ENCODE measurements around the gene KRTAP5-4.

KRTAP5-4 gene

DNA sequence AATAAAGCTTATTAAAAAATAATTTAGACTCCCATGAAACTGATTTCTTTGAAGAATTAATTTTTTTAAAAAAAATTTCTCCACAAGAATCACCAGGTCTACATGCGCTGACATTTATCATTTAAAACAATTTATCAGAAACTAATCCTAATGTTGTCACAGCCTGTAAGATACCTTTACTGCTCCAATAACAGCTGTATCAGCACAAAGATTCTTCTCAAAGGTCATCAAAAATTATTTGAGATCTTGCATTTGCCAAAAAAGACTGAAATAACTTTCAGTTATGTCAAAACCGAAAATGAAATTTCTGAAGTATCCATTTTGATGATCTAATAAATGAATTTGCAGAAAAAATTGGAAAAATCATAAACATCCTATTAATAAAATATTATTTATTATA lies 15.7 kb upstream of the KRTAP5-4 start:
- H3K36me3 ChIP-seq (ENCODE audit: control insufficient read depth in 1 of 2, insufficient read depth in 2 of 2, low read length in 2 of 2), result no peaks in the 10 kb centered on the region

DNA sequence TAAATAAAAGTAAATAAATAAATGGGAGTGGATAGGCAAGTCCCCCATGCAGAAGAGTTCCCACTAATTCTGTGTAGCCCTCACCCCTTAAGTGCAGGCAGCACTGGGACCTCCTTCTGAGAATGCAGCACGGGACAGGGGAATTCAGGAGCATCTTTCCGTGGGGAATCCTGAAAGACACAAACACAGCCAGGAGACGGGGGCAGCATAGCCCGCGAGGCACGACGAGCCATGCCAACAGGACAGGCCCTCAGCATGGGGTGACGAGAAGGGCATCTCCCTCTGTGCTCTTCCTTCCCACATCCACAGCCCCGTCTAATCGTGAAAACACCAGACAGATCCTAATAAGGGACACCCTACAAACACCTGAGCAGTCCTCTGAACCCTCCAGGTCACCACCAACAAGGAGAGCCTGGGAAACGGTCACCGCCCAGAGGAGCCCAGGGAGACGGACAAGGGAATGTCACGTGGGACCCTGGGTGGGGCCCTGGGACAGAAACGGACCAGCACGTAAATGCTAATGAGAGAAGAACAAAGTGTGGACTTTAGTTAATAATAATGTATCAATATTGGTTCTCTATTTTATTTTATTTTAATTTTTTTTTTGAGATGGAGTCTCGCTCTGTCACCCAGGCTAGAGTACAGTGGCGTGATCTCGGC lies 14.5 kb upstream of the KRTAP5-4 start:
- peaks cover 3 to 11% of the 10 kb centered on the region in 2 donors for H3K27me3 ChIP-seq (ENCODE audit: control insufficient read depth in 1 of 2, insufficient read depth in 2 of 2, low read length in 2 of 2)
- no peaks in the 10 kb centered on the region for H3K36me3 ChIP-seq (ENCODE audit: control insufficient read depth in 1 of 2, insufficient read depth in 2 of 2, low read length in 2 of 2)
- no peak overlapping the region for H3K27ac ChIP-seq (ENCODE audit: low read depth, low read length)
- peaks cover 8 to 11% of the 10 kb centered on the region in 2 donors for H3K4me1 ChIP-seq (ENCODE audit: control insufficient read depth in 1 of 2, insufficient read depth in 2 of 2, low read length in 2 of 2)
- no peak overlapping the region for H3K4me3 ChIP-seq (ENCODE audit: low read depth in 1 of 2, low read length in 2 of 2)
- H3K9ac ChIP-seq (ENCODE audit: low read depth in 1 of 2, low read length in 2 of 2), result no peak overlapping the region
- no peaks in the 10 kb centered on the region for H3K9me3 ChIP-seq (ENCODE audit: control insufficient read depth in 1 of 2, low read length in 2 of 2)

More for the DNA sequence above, 15.7 kb upstream of the KRTAP5-4 start:
- Histone ChIP-seq H3K27me3 (ENCODE audit: control insufficient read depth in 1 of 2, insufficient read depth in 2 of 2, low read length in 2 of 2) (peaks cover 3 to 4% of the 10 kb centered on the region in 2 donors), H3K9me3 (ENCODE audit: control insufficient read depth in 1 of 2, low read length in 2 of 2) (no peaks in the 10 kb centered on the region), H3K9ac (ENCODE audit: low read depth in 1 of 2, low read length in 2 of 2) (no peak overlapping the region), H3K4me3 (ENCODE audit: low read depth in 1 of 2, low read length in 2 of 2) (no peak overlapping the region), H3K4me1 (ENCODE audit: control insufficient read depth in 1 of 2, insufficient read depth in 2 of 2, low read length in 2 of 2) (peaks cover 8 to 11% of the 10 kb centered on the region in 2 donors), H3K27ac (ENCODE audit: low read depth, low read length) (no peak overlapping the region)

DNA sequence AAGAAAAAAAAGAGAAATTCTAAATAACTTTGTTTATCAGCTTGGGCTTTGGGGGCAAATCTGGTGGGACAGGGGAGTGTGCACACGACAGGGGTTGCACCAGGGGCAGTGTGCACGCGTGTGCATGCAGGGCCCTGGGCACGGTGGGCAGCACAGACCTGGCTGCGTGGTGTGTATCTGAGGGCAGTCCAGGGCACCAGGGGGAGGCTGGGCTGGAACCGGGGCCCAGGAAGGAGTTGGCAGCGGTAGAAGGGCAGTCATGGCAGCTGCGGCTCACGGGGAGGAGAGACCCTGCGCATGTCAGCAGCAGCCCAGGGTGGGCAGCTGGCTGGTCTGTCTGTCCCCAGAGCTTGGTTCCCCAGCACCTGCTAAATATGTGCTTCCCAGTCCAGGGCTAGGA lies 11.9 kb upstream of the KRTAP5-4 start:
- H3K27ac ChIP-seq (ENCODE audit: low read depth, low read length), result no peak overlapping the region
- peaks cover under 1 to 1% of the 10 kb centered on the region in 2 donors for H3K4me1 ChIP-seq (ENCODE audit: control insufficient read depth in 1 of 2, insufficient read depth in 2 of 2, low read length in 2 of 2)
- peaks cover 3 to 24% of the 10 kb centered on the region in 2 donors for H3K27me3 ChIP-seq (ENCODE audit: control insufficient read depth in 1 of 2, insufficient read depth in 2 of 2, low read length in 2 of 2)

DNA sequence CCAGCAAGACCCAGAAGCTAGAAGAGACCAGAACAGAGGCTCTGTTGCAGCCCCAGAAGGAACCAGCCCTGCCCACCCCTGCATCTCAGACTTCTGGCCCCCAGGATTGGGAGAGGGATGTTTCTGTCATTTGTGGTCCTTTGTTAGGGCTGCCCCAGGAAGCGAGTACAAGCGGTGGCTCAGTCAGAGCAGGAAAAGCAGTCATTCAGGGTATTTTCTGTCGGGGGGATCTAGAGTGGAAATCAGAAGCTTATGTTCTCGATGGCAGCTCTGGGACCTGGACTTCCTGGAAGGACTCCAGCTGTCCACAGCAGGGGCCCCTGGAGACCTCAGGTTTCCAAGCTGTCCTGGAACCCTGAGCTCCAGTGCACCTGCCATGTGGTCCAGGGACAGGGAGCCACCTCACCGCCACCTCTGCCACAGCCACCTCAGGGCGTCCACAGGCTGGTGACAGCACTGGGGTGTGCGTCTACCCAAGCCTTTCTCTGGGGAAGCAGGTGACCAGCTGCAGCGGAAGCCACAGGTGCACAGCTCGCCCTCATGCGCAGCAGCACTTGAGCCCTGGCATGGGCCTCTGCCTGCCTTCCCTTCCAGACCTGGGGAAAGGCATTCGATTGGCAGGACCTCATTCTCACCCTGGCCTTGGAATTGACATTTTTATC lies 10.2 kb upstream of the KRTAP5-4 start:
- peaks cover 4 to 30% of the 10 kb centered on the region in 2 donors for H3K27me3 ChIP-seq (ENCODE audit: control insufficient read depth in 1 of 2, insufficient read depth in 2 of 2, low read length in 2 of 2)
- no peaks in the 10 kb centered on the region for H3K9me3 ChIP-seq (ENCODE audit: control insufficient read depth in 1 of 2, low read length in 2 of 2)
- H3K9ac ChIP-seq (ENCODE audit: low read depth in 1 of 2, low read length in 2 of 2), result no peak overlapping the region
- no peaks in the 10 kb centered on the region for H3K4me1 ChIP-seq (ENCODE audit: control insufficient read depth in 1 of 2, insufficient read depth in 2 of 2, low read length in 2 of 2)
- H3K4me3 ChIP-seq (ENCODE audit: low read depth in 1 of 2, low read length in 2 of 2), result no peak overlapping the region
- H3K36me3 ChIP-seq (ENCODE audit: control insufficient read depth in 1 of 2, insufficient read depth in 2 of 2, low read length in 2 of 2), result no peaks in the 10 kb centered on the region
- no peak overlapping the region for H3K27ac ChIP-seq (ENCODE audit: low read depth, low read length)

More for the DNA sequence above, 11.9 kb upstream of the KRTAP5-4 start:
- H3K36me3 ChIP-seq (ENCODE audit: control insufficient read depth in 1 of 2, insufficient read depth in 2 of 2, low read length in 2 of 2), result no peaks in the 10 kb centered on the region
- no peaks in the 10 kb centered on the region for H3K9me3 ChIP-seq (ENCODE audit: control insufficient read depth in 1 of 2, low read length in 2 of 2)
- no peak overlapping the region for H3K9ac ChIP-seq (ENCODE audit: low read depth in 1 of 2, low read length in 2 of 2)
- no peak overlapping the region for H3K4me3 ChIP-seq (ENCODE audit: low read depth in 1 of 2, low read length in 2 of 2)

DNA sequence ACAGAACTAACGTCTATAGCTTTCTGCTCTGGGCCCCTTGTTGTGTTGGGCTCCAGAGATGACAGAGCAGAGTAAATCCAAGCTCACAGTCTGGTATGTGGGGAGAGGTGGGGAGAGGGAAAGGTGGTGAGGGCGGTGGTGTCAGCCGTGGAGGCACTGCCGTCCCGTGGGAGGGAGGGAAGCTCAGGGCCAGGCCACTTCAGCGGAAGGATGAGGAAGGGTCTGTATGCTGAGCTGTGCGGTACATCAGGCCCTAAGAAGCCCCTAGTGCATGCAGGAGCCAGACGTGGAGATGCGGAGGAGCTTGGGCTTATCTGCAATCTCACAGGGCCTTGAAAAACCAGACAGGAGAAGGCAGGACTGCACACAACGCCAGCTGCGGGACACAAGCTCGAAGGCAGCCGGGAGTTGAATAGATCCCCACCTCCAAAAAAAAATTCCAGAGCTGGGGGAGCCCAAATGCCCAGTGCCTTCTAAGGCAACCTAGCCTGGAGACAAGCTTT lies 9.2 kb upstream of the KRTAP5-4 start:
- Histone ChIP-seq H3K4me3 (ENCODE audit: low read depth in 1 of 2, low read length in 2 of 2) (no peak overlapping the region), H3K27me3 (ENCODE audit: control insufficient read depth in 1 of 2, insufficient read depth in 2 of 2, low read length in 2 of 2) (peaks cover 4 to 30% of the 10 kb centered on the region in 2 donors), H3K36me3 (ENCODE audit: control insufficient read depth in 1 of 2, insufficient read depth in 2 of 2, low read length in 2 of 2) (no peaks in the 10 kb centered on the region), H3K4me1 (ENCODE audit: control insufficient read depth in 1 of 2, insufficient read depth in 2 of 2, low read length in 2 of 2) (no peaks in the 10 kb centered on the region), H3K9ac (ENCODE audit: low read depth in 1 of 2, low read length in 2 of 2) (no peak overlapping the region), H3K27ac (ENCODE audit: low read depth, low read length) (no peak overlapping the region), H3K9me3 (ENCODE audit: control insufficient read depth in 1 of 2, low read length in 2 of 2) (no peaks in the 10 kb centered on the region)

DNA sequence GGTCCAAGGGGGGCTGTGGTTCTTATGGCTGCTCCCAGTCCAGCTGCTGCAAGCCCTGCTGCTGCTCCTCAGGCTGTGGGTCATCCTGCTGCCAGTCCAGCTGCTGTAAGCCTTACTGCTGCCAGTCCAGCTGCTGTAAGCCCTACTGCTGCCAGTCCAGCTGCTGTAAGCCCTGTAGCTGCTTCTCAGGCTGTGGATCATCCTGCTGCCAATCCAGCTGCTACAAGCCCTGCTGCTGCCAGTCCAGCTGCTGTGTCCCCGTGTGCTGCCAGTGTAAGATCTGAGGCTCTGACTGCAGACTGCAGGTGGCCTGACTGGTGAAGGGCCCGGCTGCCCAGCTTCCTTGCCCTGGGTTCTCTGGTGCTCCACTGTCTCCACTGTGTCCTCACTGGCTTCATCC lies 8.3 kb upstream of the KRTAP5-4 start:
- peaks cover 4 to 30% of the 10 kb centered on the region in 2 donors for H3K27me3 ChIP-seq (ENCODE audit: control insufficient read depth in 1 of 2, insufficient read depth in 2 of 2, low read length in 2 of 2)
- H3K9me3 ChIP-seq (ENCODE audit: control insufficient read depth in 1 of 2, low read length in 2 of 2), result no peaks in the 10 kb centered on the region
- H3K27ac ChIP-seq (ENCODE audit: low read depth, low read length), result no peak overlapping the region
- no peaks in the 10 kb centered on the region for H3K36me3 ChIP-seq (ENCODE audit: control insufficient read depth in 1 of 2, insufficient read depth in 2 of 2, low read length in 2 of 2)
- H3K9ac ChIP-seq (ENCODE audit: low read depth in 1 of 2, low read length in 2 of 2), result no peak overlapping the region
- H3K4me3 ChIP-seq (ENCODE audit: low read depth in 1 of 2, low read length in 2 of 2), result no peak overlapping the region
- no peaks in the 10 kb centered on the region for H3K4me1 ChIP-seq (ENCODE audit: control insufficient read depth in 1 of 2, insufficient read depth in 2 of 2, low read length in 2 of 2)

DNA sequence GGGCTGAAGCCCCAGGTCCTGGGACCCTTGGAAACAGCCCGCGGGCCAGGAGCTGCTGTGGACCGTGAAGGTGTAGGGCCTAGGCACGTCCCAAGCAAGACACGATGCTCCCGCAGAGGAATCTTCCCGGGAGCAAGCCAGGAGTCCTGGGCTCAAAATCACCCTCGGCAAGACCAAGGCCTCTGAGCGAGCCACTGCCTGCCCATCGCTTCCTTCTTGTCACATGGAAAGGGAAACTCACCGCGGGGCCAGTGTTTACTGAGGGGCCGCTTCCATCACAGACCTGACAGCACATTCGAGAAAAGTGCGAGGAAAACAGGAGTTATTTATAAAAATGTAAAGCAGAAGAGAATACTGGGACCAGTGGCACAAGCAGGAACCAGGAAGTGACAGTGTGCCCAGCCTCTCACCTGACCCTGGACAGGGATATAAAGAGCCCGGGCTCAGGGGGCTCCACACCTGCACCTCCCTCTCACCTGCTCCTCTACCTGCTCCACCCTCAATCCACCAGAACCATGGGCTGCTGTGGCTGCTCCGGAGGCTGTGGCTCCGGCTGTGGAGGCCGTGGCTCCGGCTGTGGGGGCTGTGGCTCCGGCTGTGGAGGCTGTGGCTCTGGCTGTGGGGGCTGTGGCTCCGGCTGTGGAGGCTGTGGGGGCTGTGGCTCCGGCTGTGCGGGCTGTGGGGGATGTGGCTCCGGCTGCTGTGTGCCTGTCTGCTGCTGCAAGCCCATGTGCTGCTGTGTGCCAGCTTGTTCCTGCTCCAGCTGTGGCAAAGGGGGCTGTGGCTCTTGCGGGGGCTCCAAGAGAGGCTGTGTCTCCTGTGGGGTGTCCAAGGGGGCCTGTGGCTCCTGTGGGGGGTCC lies 7.6 kb upstream of the KRTAP5-4 start, which contains the start of gene KRTAP5-5:
Gene KRTAP5-5, plus strand, starts transcription at position 450 of the 860 bp plus-strand sequence. Its CDS starts 66 bp downstream, at position 516.
- no peak within 1 kb of the TSS for H3K27ac ChIP-seq (ENCODE audit: low read depth, low read length)
- H3K9me3 ChIP-seq (ENCODE audit: control insufficient read depth in 1 of 2, low read length in 2 of 2), result no peaks in the 10 kb centered on the region
- no peak within 1 kb of the TSS for H3K9ac ChIP-seq (ENCODE audit: low read depth in 1 of 2, low read length in 2 of 2)
- no peaks in the 10 kb centered on the region for H3K36me3 ChIP-seq (ENCODE audit: control insufficient read depth in 1 of 2, insufficient read depth in 2 of 2, low read length in 2 of 2)
- no peaks in the 10 kb centered on the region for H3K4me1 ChIP-seq (ENCODE audit: control insufficient read depth in 1 of 2, insufficient read depth in 2 of 2, low read length in 2 of 2)
- peaks cover 4 to 30% of the 10 kb centered on the region in 2 donors for H3K27me3 ChIP-seq (ENCODE audit: control insufficient read depth in 1 of 2, insufficient read depth in 2 of 2, low read length in 2 of 2)
- H3K4me3 ChIP-seq (ENCODE audit: low read depth in 1 of 2, low read length in 2 of 2), result no peak within 1 kb of the TSS

DNA sequence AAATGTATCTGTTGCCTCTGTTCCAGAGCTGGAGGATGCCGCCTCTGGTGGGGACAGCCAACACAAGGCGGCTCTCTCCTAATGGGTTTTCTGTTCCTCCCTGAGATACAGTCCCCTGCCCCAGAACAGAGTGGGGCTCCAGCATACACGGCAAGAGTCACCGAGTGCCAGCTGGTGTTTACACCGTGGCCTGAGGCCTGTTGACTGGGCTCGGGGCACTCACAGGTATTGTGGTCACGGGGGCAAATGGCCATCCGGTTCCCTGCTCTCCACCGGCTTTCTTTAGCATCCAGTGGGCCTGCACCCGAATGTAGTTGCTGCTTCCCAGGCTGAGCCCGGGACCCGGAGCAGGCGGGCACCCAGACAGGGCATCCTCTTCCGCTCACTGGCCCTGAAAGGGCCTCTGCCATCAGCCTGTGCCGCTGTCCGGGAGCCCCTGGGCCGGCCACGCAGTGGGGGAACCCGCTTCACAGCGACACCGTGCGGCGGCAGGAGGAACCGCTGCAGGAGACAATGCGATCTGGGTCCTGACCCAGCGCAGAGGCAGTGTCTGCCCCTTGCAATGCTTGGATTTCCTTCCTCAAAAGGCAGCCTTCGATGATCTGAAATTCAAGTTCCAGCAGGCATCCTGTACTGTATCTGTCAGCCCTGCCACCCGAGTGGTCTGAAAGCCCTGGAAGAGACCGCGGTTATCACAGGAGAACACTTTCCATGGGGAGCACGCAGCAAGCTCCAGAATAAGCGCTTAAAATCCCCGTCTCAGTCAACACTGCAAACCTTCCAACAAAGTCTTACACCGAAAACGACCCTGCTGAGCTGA lies 6.8 kb upstream of the KRTAP5-4 start:
- Histone ChIP-seq H3K4me1 (ENCODE audit: control insufficient read depth in 1 of 2, insufficient read depth in 2 of 2, low read length in 2 of 2) (no peaks in the 10 kb centered on the region), H3K9me3 (ENCODE audit: control insufficient read depth in 1 of 2, low read length in 2 of 2) (no peaks in the 10 kb centered on the region), H3K27me3 (ENCODE audit: control insufficient read depth in 1 of 2, insufficient read depth in 2 of 2, low read length in 2 of 2) (peaks cover 4 to 30% of the 10 kb centered on the region in 2 donors), H3K36me3 (ENCODE audit: control insufficient read depth in 1 of 2, insufficient read depth in 2 of 2, low read length in 2 of 2) (no peaks in the 10 kb centered on the region), H3K9ac (ENCODE audit: low read depth in 1 of 2, low read length in 2 of 2) (no peak overlapping the region), H3K27ac (ENCODE audit: low read depth, low read length) (no peak overlapping the region), H3K4me3 (ENCODE audit: low read depth in 1 of 2, low read length in 2 of 2) (no peak overlapping the region)

DNA sequence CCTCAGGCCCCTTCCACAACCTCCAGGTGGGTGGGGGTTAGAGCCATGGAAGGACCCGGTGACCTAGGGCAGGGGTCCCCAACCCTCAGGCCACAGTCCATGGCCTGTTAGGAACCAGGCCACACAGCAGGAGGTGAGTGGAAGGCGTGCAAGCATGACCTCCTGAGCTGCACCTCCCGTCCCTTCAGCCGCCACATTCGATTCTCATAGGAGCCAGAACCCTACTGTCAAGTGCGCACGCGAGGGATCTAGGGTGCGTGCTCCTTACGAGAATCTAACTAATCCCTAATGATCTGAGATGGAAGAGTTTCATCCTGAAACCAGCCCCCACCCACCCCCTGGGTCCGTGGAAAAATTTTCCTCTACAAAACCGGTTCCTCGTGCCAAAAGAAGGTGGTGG lies 3.6 kb upstream of the KRTAP5-4 start:
- Histone ChIP-seq H3K36me3 (ENCODE audit: control insufficient read depth in 1 of 2, insufficient read depth in 2 of 2, low read length in 2 of 2) (no peaks in the 10 kb centered on the region), H3K27me3 (ENCODE audit: control insufficient read depth in 1 of 2, insufficient read depth in 2 of 2, low read length in 2 of 2) (peaks cover 4 to 15% of the 10 kb centered on the region in 2 donors), H3K27ac (ENCODE audit: low read depth, low read length) (no peak overlapping the region), H3K4me3 (ENCODE audit: low read depth in 1 of 2, low read length in 2 of 2) (no peak overlapping the region), H3K9ac (ENCODE audit: low read depth in 1 of 2, low read length in 2 of 2) (no peak overlapping the region), H3K4me1 (ENCODE audit: control insufficient read depth in 1 of 2, insufficient read depth in 2 of 2, low read length in 2 of 2) (no peaks in the 10 kb centered on the region), H3K9me3 (ENCODE audit: control insufficient read depth in 1 of 2, low read length in 2 of 2) (no peaks in the 10 kb centered on the region)

All from duodenal mucosa (tissue), 2 donors.